HCEC 1CT (cell line): ENCODE results near the gene EGF.
A peak's percentile ranks its signal among the peaks of the same experiment; 100 is the strongest.

ENCODE experiments used
- DNase-seq: peaks from one replicate; pipeline ENCODE4 v3.0.0-alpha.2; 2017

Gene EGF

DNA sequence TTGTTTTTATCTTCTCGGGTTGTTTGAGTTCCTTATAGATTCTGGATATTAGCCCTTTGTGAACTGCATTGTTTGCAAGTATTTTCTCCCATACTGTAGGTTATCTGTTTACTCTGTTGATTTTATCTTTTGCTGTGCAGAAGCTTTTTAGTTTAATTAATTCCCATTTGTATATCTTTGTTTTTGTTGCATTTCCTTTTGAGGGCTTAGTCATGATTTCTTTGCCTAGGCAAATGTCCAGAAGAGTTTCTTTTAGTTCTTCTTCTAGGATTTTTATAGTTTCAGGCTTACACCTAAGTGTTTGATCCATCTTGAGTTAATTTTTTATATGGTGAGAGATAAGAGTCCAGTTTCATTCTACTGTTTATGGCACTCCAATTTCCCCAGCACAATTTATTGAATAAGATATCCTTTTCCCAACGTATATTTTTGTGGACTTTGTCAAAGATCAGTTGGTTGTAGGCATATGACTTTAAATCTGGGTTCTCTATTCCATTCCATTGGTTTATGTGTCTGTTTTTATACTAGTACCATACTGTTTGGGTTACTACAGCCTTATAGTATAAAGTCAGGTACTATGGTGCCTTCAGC, 54.3 kb downstream of the EGF start:
- DNase-seq, result no peak

DNA sequence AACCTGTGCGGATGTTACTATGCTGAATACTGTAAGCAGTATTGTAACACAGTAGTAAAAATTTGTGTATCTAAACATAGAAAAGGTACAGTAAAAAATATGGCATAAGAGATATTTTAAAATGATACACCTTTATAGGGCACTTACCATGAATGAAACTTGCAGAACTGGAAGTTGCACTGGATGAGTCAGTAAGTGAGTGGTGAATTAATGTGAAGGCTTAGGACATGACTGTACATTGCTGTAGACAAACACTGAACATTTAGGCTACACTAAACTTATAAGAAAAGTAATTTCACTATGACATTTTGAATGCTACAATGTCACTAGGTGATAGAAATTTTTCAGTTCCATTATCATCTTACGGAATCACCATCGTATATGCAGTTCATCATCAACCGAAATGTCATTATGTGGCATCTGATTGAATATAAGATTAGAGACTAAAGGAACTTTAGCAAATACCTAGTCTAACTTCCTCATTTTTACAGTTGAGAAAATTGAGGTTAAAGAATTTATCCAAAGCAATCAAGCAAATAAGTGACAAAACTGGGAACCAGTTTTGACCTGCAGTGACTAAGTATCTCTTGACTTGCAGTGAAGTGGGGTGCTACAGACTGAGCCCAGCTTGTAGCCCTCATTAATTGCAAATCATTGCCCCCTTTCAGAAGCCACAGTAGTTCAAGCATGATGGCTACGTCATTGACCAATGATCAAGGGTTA, 55.3 kb downstream of the EGF start:
- no peak for DNase-seq

DNA sequence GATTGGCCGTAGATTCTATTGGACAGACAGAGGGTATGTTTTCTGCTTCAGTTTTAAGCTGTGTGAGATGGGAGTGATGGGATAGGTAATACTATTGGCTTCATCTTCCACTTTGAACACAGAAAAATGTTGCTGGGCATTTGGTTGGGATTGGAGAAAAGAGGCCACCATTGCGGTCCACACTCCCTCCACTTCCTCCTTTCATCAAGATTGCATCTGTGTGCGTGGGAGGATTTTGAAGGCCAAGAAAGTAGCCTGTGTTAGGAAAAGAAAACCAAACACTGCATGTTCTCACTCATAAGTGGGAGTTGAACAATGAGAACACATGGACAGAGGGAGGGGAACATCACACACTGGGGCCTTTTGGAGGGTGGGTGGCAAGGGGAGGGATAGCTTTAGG, 56.4 kb downstream of the EGF start:
- DNase-seq, result no peak

DNA sequence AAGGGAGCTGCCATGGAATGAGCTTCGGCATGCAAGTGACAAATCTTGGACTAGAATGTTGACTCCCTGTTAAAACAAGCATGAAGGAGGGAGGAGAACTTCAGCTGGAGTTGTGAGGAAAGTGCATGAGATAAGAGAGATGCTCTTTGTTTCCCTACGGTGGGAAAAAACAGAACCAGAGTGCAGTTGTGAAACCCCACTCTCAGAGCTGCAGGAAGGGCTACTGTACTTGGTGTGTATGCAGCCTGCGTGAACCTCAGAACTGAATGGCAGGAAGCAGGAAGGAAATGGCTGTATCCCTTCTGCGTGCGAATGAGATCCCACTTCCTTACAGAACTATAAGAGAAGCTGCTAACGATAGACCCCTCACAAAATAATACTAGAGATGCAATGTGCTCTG, 57.2 kb downstream of the EGF start:
- no peak for DNase-seq

DNA sequence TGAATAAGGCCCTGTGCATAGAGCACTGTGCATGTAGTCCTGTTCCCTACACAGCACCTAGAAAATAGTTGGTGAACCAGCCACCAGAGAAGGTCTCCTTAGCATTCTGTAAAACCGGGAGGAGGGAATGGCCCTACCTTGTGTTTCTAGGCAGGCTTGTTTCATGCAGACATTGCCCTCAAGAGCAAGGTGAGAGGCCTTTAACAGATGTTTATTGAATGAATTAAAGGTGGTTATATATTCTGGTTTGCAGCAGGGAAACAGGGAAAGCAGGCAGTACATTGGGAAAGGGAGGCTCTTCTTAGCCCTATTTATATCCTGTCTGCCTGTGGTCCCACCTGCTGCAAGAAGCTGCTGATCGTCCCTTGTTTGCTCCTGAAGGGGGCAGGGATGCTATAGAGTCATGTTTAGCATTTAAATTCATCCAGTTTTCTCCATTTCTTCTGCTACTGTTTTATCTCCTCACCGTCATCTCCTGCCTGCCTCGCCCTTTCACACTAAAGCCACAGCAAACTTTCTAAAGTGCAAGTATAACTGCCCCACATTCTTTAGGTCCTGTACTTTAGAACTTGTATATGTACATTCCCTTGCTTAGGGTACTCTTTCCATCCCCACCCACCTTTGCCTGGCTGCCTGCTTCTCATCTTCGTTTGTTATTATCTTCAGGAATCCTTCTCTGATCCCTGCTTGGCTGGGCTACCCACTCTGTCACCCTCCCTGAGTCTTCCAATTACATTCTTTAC, 60.3 kb downstream of the EGF start:
- no peak for DNase-seq

DNA sequence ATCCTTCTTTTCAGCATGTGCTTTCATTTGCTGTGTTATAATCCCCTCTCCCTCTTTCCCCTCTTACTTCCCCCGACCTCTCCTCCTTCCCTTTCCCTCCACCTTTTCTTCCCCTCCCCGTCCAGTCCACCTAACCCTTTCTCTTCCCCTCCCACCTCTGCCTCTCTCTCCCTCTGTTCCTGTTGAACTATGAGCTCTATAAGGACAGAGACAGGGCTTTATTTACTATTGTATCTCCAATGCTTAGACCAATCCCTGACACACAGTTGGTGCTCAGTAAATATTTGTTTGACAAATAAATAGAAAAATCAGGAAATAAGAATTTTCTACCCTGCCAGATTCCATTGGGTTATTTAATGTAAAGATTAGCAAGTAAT, 60.8 kb downstream of the EGF start:
- DNase-seq, result no peak

DNA sequence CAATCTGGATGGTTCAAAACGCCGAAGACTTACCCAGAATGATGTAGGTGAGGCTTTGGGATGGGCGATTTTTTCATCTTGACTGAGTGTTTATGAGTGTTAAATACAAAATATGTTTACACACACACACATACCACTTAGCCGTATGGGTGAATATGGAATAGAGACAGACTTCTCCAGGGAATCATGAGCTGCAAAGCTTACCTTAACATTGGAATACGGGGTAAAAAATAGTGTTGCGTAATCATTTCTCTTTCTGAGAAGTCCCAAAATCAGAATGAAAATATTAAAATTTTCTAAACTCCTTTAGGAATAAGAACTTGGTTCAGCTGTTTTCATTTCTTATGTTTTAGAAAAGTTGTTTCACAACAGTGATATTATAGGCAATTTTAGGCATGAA, 63.5 kb downstream of the EGF start:
- DNase-seq, result no peak

DNA sequence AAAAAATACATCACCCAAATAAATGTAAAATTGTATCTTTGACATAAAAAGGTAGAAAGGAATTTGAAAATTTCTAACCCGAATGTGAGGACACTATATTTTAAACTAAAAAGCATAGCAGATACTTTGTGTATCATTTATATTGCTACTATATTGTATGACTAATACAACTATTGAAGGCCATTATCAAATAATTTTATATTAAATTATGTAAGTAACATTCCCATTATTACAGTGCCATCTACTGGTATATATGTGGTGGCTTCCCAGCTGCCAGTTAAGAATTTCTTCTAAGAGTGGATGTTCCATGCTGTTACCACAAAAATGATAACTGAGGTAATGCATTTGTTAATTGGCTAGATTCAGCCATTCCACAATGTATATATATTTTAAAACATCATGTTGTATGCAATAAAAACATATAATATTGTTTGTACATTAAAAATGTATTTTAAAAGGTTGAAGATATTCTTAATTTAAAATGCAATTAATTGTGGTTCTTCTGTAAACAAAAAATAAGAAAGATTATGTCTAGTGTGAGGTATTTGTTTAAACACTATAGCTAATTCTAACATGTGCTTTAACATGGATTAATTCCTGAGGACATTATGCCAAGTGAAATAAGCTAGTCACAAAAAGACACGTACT, 65.3 kb downstream of the EGF start:
- peak; percentile 45 for DNase-seq

DNA sequence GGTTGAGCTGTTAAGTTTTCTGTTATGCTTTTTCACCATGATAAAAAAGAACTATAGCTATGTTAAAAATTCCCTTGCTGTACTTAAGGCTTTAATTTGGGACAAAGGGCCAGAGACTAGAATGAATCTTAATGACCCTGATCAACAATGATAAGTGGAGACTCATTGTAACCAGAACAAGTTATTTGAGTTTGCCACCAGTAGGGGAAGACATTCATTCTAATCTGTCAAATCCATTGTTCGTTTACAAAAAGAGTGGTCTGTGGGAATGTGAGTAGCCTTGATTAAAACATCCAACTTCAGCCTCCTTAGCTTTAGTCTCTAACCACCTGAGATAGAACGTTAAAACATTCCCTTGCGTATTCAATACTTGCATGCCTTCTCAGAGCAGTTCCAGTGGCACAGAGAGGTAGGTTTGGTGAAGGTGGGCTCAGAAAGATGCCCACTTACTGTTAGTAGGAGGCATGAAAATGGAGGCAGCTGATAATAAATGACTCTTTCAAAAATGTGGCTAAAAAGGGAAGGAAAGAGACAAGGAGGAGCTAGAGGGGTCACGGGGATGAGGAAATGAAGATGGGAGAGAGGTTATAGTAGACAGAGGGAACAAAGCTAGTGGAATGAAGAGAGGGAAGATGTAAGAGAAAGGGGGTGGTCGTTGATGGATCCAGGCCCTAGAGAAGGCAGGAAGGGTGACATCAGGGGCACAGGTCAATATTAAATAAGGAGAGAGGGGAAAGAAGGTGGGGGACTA, 66.2 kb downstream of the EGF start:
- no peak for DNase-seq

DNA sequence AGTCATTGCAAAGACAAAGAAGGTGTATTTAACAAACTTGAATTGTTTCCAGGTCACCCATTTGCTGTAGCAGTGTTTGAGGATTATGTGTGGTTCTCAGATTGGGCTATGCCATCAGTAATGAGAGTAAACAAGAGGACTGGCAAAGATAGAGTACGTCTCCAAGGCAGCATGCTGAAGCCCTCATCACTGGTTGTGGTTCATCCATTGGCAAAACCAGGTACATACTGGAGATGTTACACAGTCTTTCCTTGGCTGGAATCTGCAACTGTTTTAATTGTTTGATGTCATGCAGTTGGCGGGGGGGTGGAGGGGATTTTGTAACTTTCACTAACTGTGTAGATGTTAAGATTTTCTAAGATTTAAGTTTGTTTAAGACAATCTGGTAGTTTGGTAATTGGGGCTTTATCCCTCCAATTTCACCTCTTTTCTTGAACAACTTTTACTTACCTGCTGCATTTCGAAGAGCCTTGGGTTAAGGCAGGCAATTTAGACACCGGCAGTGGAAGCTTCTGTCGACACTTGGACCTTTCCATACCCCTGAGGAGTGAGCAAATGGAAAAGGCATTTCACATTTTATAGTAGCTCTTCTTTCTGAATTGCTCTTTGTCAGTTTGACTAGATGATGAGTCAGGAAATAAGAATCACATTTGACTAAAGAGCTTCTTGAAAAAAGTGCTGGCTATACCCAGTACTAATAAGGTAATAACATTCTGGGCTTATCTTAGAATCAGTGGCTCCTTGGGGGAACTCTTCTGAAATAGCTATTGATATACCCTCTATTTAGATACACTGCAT, 67.4 kb downstream of the EGF start:
- DNase-seq, result peak; percentile 65

DNA sequence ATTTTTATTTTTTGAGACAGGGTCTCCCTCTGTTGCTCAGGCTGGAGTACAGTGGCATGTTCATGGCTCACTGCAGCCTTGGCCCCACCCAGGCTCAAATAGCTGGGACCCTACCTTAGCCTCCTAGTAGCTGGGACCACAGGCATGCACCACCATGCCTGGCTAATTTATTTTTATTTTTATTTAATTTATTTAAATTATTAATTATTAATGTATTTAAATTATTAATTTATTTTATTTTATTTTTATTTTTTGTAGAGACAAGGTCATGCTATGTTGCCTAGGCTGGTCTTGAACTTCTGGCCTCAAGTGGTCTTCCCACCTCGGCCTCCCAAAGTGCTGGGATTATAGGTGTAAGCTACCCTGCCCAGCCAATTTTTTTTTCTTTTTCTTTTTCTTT, 69.3 kb downstream of the EGF start:
- DNase-seq, result no peak

DNA sequence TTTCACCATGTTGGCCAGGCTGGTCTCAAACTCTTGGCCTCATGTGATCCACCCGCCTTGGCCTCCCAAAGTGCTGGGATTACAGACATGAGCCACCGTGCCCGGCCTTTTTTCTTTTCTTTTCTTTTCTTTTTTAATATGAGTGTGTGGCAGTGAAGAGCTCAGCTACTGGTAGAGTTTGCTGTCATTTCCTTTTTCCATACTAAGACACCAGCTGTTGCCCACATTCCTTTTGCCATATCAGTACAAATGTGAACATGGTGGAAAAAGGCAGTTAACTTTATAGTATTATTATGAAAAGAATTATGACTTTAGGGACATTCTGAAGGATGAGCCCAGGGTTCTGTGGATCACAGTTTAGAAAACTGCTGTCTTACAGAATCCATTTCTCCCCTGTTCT, 69.8 kb downstream of the EGF start:
- DNase-seq, result no peak

DNA sequence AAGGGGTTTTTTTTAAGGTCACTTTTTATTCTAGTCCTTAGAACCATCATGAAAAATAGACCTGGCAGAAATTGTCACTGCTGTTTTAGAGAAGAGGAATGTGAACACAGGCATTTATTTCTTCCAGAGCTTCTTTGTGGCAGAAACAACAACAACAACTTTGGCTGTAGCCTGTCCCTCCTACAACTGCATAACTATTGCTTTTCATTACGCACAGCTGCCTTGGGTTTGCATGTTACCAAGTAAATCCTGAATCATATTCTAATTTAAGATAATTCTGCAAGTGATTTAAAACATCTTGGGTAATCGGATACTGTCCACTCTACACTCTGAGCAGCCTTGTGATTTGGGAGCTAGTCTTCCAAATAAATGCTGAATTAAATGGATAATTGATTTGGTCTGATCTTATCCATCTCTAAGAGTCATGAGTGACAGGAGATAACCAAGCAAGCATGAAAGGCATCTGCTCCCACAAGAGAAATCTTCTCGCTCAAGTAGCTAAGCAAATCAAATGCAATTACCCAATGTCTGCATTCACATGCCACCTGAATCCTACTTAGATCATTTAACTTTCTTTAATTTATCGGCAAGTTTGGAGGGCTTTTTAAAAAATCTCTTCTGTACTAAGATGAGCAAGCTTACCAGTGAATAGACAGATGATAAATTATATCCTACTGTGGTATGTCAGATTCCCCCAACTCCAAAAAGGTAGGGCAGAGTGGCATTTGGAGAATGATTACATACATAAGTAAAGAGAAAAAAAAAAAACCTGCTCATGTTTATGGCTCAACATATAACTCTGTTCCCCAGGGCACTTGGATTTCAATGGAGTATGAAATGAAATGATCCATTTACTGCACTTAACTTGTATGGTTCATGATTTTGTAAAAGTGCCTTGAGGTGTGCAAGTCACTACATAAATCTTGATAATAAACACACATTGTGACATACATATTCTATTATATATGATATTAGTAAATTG, 73.6 kb downstream of the EGF start:
- no peak for DNase-seq

DNA sequence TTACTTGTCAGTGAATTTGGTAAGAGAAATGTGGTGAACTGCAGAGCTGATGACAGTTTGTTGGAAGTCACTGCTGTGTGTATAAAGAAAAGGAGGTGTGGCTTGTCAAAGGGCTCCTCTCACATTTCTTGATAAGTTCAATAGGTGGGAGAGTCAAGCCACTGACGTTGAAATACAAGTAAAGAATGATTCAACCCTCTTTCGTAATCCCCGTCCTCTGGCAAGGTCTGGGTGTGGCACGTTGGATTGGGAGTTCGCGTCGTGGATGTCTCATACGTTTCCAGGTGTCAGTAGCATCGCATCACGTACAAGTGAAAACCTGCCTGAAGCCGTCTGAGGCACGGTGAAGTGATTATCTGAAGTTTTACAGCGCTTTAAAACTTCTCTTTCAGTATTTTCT, 76.4 kb downstream of the EGF start:
- no peak for DNase-seq

DNA sequence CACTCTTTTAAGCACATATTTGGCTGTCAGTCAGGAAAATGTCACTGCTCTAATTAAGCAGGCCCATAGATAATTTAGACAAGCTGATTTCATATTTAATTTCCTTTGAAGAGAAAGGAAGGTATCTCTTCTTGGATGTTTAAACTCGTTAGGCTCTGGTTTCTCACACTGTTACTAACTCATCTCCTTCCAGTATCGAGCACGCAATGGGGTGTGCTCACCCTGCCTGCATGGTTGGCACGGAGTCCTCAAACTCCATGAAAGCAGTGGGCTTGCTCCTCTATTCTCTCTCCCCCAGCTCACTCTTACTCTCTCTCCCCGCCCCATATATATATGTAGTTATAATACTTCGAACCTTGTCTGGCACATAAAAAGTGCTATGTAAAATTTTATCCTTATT, 76.9 kb downstream of the EGF start:
- DNase-seq, result no peak

DNA sequence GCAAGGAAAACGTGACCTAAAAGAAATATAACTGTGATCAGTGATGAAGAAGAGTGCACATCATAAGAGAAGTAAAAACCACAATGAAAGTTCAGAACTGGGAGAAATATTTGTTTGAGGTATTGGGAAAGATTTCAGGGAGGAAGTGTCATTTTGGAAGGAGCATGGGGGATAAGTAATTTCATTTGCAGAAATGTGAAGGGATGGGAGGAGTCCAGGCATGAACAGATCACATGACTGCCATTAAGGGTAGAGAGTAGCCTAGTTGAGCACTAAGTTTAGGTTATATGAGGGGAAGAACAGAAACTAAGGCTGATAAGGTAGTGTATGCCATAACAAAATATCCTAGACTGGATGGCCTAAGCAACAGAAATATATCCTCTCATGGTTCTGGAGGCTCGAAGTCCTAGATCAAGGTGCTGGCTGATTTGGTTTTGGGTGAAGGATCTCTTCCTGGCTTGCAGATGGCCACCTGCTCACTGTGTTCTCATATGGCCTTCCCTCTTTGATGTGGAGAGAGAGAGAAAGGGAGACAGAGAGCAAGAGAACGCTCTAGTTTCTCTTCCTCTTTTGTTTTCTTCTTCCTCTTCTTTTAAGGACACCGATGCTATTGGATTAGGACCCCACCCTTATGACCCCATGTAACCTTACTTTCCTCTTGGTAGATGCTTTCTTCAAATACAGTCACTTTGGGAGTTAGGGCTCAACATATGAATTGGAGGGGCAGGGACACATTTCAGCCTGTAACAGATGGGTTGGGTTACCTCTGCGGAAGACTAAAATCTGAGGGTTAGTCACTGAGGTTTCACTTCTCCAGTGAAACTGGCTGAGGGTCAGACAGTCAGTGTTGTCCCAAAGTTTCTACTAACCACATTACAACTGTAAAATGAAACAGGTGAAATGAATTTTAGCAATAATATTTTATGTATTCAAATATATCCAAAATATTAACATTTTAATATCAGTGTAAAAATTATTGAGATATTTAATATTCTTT, 77.9 kb downstream of the EGF start:
- DNase-seq, result no peak

DNA sequence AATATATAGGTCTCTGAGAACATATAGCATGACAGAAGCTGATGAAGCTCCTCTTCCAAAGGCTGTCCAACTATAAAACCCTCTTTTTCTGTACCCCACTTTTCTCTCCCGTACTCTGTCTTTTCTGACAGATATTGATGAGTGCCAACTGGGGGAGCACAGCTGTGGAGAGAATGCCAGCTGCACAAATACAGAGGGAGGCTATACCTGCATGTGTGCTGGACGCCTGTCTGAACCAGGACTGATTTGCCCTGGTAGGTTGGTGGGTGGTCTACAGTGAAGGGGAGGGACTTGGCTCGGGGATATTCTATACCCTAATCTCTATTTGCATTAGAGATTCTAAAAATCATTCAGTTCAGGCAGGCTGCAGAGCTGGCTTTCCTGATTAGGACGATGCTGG, 80.4 kb downstream of the EGF start:
- DNase-seq, result no peak

DNA sequence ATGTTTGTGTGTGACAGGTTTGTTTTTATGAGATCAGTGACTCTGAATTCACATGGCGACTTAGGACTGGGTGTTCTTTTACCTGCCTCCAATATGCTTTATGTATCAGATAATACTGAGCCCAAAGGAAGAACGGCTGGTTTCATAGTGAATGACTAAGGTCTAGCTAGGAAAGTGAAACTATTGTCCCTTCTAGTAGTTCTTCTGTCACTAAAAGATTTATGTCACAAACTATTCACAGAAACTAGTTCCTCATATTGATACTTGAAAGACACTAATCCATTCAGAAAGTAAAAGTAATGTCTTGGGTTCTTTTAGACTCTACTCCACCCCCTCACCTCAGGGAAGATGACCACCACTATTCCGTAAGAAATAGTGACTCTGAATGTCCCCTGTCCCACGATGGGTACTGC, 81.7 kb downstream of the EGF start:
- DNase-seq, result no peak

DNA sequence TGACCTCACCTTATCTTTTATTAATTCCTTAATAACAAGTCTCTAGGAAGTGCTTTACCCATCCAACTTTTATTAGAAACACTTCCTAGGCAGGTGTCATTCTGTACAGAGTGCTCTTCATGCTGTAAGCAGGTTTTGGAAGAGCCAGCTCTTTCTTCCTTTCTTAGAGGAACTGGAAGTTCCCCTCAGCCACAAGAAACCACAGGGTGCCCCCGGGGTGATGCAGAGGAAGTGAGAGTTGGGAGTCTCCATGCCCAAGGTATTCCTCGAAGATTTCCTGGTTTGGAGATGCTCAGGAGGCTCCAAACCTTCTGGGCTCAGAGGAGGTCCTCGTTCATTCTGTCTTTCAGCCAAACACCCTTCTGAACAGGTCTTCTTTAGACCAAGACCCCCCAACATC, 83.8 kb downstream of the EGF start:
- no peak for DNase-seq
